Esophagus muscularis mucosa (tissue), 4 donors: ENCODE data around the gene GID4. TPM values are rescaled to one million over a fixed set of nuclear protein-coding genes. Genes with fewer than 3 reads are reported as not detected.

ENCODE experiments used
- DNase-seq: peaks from one replicate; pipeline ENCODE4 v3.0.0-alpha.2; 2017; ENCODE audit errors: extremely low spot score
- H3K27ac ChIP-seq, 4 donors: fragments of 200-600 bp; sonication (generic); replicated peaks in 1 of 4; 1 replicate in 3 of 4; 2 replicates in 1 of 4; pipeline ENCODE4 v1.5.1; 2016 to 2019; ENCODE audit warnings: mild to moderate bottlenecking in 1 of 4
- H3K27me3 ChIP-seq, 4 donors: fragments of 200-600 bp; sonication (generic); one replicate each; pipeline versions ENCODE4 v1.5.1 to v1.6.0; 2016 to 2019
- H3K36me3 ChIP-seq, 4 donors: fragments of 200-600 bp; sonication (generic); one replicate each; pipeline ENCODE4 v1.5.1; 2016 to 2019
- H3K4me1 ChIP-seq, 4 donors: fragments of 200-600 bp; sonication (generic); one replicate each; pipeline ENCODE4 v1.5.1; 2016 to 2019
- H3K4me3 ChIP-seq, 4 donors: fragments of 200-600 bp; sonication (generic); 1 replicate in 2 of 4; 2 replicates in 2 of 4; pipeline ENCODE4 v1.5.1; 2016 to 2019; ENCODE audit warnings: mild to moderate bottlenecking in 4 of 4, moderate library complexity in 1 of 4
- H3K9me3 ChIP-seq, 4 donors: fragments of 200-600 bp; sonication (generic); 1 replicate in 3 of 4; 2 replicates in 1 of 4; pipeline ENCODE4 v1.5.1; 2016 to 2019
- CTCF ChIP-seq, 3 experiments: fragments of 200-600 bp in 2 of 3; fragments of 450-650 bp in 1 of 3; sonication (generic) in 2 of 3; IDR thresholded peaks; one replicate each; pipeline ENCODE4 v1.5.1; 2017 to 2019; ENCODE audit warnings: antibody characterized with exemption in 3 of 3, mild to moderate bottlenecking in 2 of 3, moderate library complexity in 1 of 3
- EP300 ChIP-seq: sonication (generic); formaldehyde crosslinking; IDR thresholded peaks from one replicate; pipeline ENCODE4 v1.6.1; 2017; ENCODE audit warnings: antibody characterized with exemption
- POLR2A ChIP-seq: fragments of 450-650 bp; IDR thresholded peaks from one replicate; pipeline ENCODE4 v1.6.1; 2017; ENCODE audit warnings: antibody characterized with exemption, moderate library complexity, mild to moderate bottlenecking, low read depth
- POLR2AphosphoS5 ChIP-seq, 2 donors: sonication (generic); formaldehyde crosslinking; IDR thresholded peaks; one replicate each; pipeline ENCODE4 v1.6.1; 2017; ENCODE audit warnings: antibody characterized with exemption in 2 of 2
- whole genome bisulfite sequencing: methylation state at CpG from one replicate; pipeline ENCODE4 v1.1.5; 2018; 5-methylcytosine and 5-hydroxymethylcytosine counted together
- intact Hi-C: fragments of 100-400 bp; cut with DNase I; formaldehyde crosslinking; loops from one replicate; pipeline ENCODE4 v1.15.1; 2023
- total RNA-seq, 4 donors: library from RNA; depleted of rRNA; stranded (reverse); fragments of >200 nt; gene quantifications; one replicate each; pipeline versions ENCODE4 v1.1.0 to v1.2.1, GENCODE V29; 2016

GID4 gene
- total RNA-seq, 4 donors from 2014 or later = 33.1 to 39.8 (median 34.4) TPM

- Histone ChIP-seq H3K9me3 (no peaks in the 10 kb centered on the region), H3K27ac (no peak overlapping the region), H3K36me3 (peaks cover 8 to 24% (median 16%) of the 10 kb centered on the region in 4 donors), H3K4me3 (no peak overlapping the region), H3K27me3 (peaks cover 0 to 12% (median 0%) of the 10 kb centered on the region in 4 donors), H3K4me1 (no peaks in the 10 kb centered on the region)
- no peak for DNase-seq
- WGBS = 85% methylated on average over 4 of the region's 4 CpGs
- intact Hi-C loops = no loop called here
- no peak for TF ChIP-seq POLR2AphosphoS5 (IDR thresholded peaks at IDR 0.05)
Measured at GRCh38 chr17:18110636-18111145, 71.5 kb downstream of the GID4 start.

GRCh38 chr17:18111330-18111971 lies 72.2 kb downstream of the GID4 start:
- WGBS = 80% methylated on average over 4 of the region's 6 CpGs
- no peak for DNase-seq
- no peak for TF ChIP-seq EP300
- TF ChIP-seq CTCF (IDR thresholded peaks at IDR 0.05) = no peak
- TF ChIP-seq POLR2AphosphoS5 (IDR thresholded peaks at IDR 0.05) = no peak
- no peak for TF ChIP-seq POLR2A
- H3K36me3 ChIP-seq = peaks cover 6 to 16% (median 12%) of the 10 kb centered on the region in 4 donors
- no peaks in the 10 kb centered on the region for H3K4me1 ChIP-seq
- intact Hi-C loops = no loop called here
- peaks cover 0 to 16% (median 0%) of the 10 kb centered on the region in 4 donors for H3K27me3 ChIP-seq
- H3K4me3 ChIP-seq = no peak overlapping the region
- H3K9me3 ChIP-seq = no peaks in the 10 kb centered on the region
- H3K27ac ChIP-seq = no peak overlapping the region

GRCh38 chr17:18115517-18115916 lies 76.3 kb downstream of the GID4 start:
- Histone ChIP-seq H3K27ac (no peak overlapping the region), H3K4me1 (no peaks in the 10 kb centered on the region), H3K9me3 (peaks cover 0 to 7% (median 0%) of the 10 kb centered on the region in 4 donors), H3K4me3 (no peak overlapping the region), H3K36me3 (no peaks in the 10 kb centered on the region), H3K27me3 (peaks cover 0 to 16% (median 0%) of the 10 kb centered on the region in 4 donors)
- no peak for TF ChIP-seq POLR2AphosphoS5 (IDR thresholded peaks at IDR 0.05)
- TF ChIP-seq EP300 = no peak
- TF ChIP-seq CTCF (IDR thresholded peaks at IDR 0.05) = no peak
- no peak for TF ChIP-seq POLR2A
- intact Hi-C loops = no loop called here
- WGBS = 72% methylated on average over 7 of the region's 7 CpGs
- DNase-seq = no peak

- intact Hi-C loops = no loop called here
- WGBS = 100% methylated on average over 1 of the region's 5 CpGs
- no peak for DNase-seq
- Histone ChIP-seq H3K4me1 (no peaks in the 10 kb centered on the region), H3K27ac (no peak overlapping the region), H3K9me3 (peaks cover 0 to 7% (median 0%) of the 10 kb centered on the region in 4 donors), H3K36me3 (no peaks in the 10 kb centered on the region), H3K27me3 (peaks cover 0 to 16% (median 0%) of the 10 kb centered on the region in 4 donors), H3K4me3 (no peak overlapping the region)
- TF ChIP-seq EP300 (no peak), POLR2AphosphoS5 (IDR thresholded peaks at IDR 0.05) (no peak), CTCF (IDR thresholded peaks at IDR 0.05) (no peak)
Measured at GRCh38 chr17:18116078-18116477, 76.9 kb downstream of the GID4 start.

GRCh38 chr17:18117533-18117932 lies 78.3 kb downstream of the GID4 start:
- no peak for TF ChIP-seq POLR2A
- TF ChIP-seq EP300 = no peak
- TF ChIP-seq CTCF (IDR thresholded peaks at IDR 0.05) = no peak
- no peak for TF ChIP-seq POLR2AphosphoS5 (IDR thresholded peaks at IDR 0.05)
- H3K36me3 ChIP-seq = no peaks in the 10 kb centered on the region
- DNase-seq = no peak
- no peak overlapping the region for H3K4me3 ChIP-seq
- intact Hi-C loops = no loop called here
- 100% methylated on average over 1 of the region's 1 CpG for WGBS
- H3K4me1 ChIP-seq = no peaks in the 10 kb centered on the region
- peaks cover 0 to 16% (median 0%) of the 10 kb centered on the region in 4 donors for H3K27me3 ChIP-seq
- peaks cover 0 to 7% (median 0%) of the 10 kb centered on the region in 4 donors for H3K9me3 ChIP-seq
- H3K27ac ChIP-seq = no peak overlapping the region

Other genes with a start within 250 kb of the GID4 start
- 10 to 100 TPM; 28.1 to 62.6 (median 39.7) TPM for gene SREBF1, start 202.4 kb upstream of the GID4 start, total RNA-seq
- 10 to 100 TPM; 64.4 to 96.9 (median 75.0) TPM for gene TOM1L2, start 67.0 kb upstream of the GID4 start, total RNA-seq
- gene DRC3, start 66.5 kb upstream of the GID4 start, total RNA-seq = 1 to 10 TPM in 2 of 4 donors, under 1 TPM in 2; 0.71 to 4.2 (median 1.4) TPM
- 10 to 100 TPM; 10.4 to 26.1 (median 12.3) TPM for gene ATPAF2, start 240 bp upstream of the GID4 start, total RNA-seq
- 10 to 100 TPM; 27.4 to 33.8 (median 33.0) TPM for gene DRG2, start 48.5 kb downstream of the GID4 start, total RNA-seq
- gene MYO15A, start 69.3 kb downstream of the GID4 start, total RNA-seq = under 1 TPM; 0.33 to 0.98 (median 0.61) TPM
- gene ALKBH5, start 144.4 kb downstream of the GID4 start, total RNA-seq = 100 to 1,000 TPM; 120 to 197 (median 151) TPM
- 10 to 100 TPM; 17.6 to 35.1 (median 26.2) TPM for gene LLGL1, start 186.2 kb downstream of the GID4 start, total RNA-seq
- gene FLII, start 219.3 kb downstream of the GID4 start, total RNA-seq = 100 to 1,000 TPM; 302 to 528 (median 408) TPM
- gene MIEF2, start 221.3 kb downstream of the GID4 start, total RNA-seq = 10 to 100 TPM; 10.8 to 27.2 (median 17.9) TPM